ENCODE data around the gene PCDHGA2.

GRCh38 chr5:141326088-141326854 lies 12.3 kb upstream of the PCDHGA2 start:
- peak in 2 of 6 experiments; percentile 23 to 39 for TF ChIP-seq CTCF (IDR thresholded peaks at IDR 0.05)
- peak in 1 of 4 donors; percentile 20 for TF ChIP-seq POLR2A (IDR thresholded peaks at IDR 0.05)
